Measurements from ENCODE around the gene TYW1. TPM values are rescaled to one million over a fixed set of nuclear protein-coding genes. Genes with fewer than 3 reads are reported as not detected.

The TYW1 gene
- total and polyA plus RNA-seq, 2 of the 8 experiments (the other 6 are each of a cell fraction or from before 2014, with no cell fraction given) = 8.8 to 16.2 TPM

DNA sequence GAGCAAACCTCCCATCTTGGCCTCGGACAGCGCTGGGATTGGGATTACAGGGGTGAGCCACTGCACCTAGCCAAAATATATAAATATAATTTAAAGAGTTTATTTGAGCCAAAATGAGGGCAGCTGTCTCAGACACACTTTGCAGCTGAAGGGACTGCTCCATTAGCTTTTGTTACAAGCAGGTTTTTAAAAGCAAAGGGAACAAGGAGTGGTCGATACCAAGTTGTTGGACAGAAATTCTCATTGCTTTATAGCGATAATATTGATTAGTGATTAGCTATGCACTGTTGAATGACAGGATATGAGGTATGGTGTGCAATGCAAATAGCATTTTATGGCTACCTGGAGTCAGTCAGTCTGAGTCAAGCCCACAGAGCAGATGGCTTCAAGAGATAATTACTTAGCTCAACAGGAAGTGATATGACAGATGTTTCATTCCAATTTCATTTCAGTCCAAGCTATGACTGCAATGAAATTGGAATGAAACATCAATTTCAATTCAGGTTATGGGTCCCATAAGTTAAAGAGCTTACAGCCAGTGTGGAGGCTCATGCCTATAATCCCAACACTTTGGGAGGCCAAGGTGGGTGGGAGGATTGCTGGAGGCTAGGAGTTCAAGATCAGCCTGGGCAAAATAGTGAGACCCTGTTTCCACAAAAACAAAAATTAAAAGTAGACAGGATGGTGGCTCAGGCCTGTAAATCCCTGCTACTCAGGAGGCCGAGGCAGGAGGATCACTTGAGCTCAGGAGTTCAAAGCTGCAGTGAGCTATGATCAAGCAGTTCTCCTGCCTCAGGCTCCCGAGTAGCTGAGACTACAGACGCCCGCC is 23.1 kb downstream of the TYW1 start:
- H3K56ac ChIP-seq (replicated peaks; ENCODE audit: insufficient read length, low read depth, low read length) = no peak overlapping the region
- H4K5ac ChIP-seq (ENCODE audit: insufficient read length, low read depth, low read length) = no peak overlapping the region
- H3K9me3 ChIP-seq (ENCODE audit: insufficient read depth in 2 of 2, low read depth in 1 of 2, low read length in 1 of 2) = no peaks in the 10 kb centered on the region
- H2BK5ac ChIP-seq (ENCODE audit: low read depth, low read length) = no peak overlapping the region
- ChIA-PET POLR2A (ENCODE audit: partially characterized antibody) (interaction anchor here (0.9 kb wide), 1 partner anchor 13 kb away, joined by 3 read pairs; no protein-coding TSS in a partner anchor), CTCF (ENCODE audit: partially characterized antibody) (interaction anchor here (1.8 kb wide), 1 partner anchor 21 kb away, joined by 8 read pairs; no protein-coding TSS in a partner anchor)
- H4K8ac ChIP-seq (ENCODE audit: extremely low read depth, insufficient read depth, low read length) = no peak overlapping the region
- H3K36me3 ChIP-seq (ENCODE audit: control insufficient read depth in 2 of 4, insufficient read depth in 4 of 4, low read length in 3 of 4) = peaks cover 7 to 30% (median 15%) of the 10 kb centered on the region in 4 experiments; a peak in 6 of 8 replicates
- no peak overlapping the region for H3K9ac ChIP-seq (replicated peaks in 1 of 4; ENCODE audit: extremely low read depth in 1 of 4, low read depth in 3 of 4, low read length in 3 of 4)
- FAIRE-seq (no peak), DNase-seq (ENCODE audit: low read depth in 1 of 2, low spot score in 2 of 2) (no peak)
- no peak overlapping the region for H3K4ac ChIP-seq (replicated peaks; ENCODE audit: insufficient read length, low read depth, low read length)
- H2BK120ac ChIP-seq (replicated peaks; ENCODE audit: low read depth, low read length) = no peak overlapping the region
- H4K20me1 ChIP-seq (replicated peaks in 1 of 2; ENCODE audit: control insufficient read depth in 1 of 2, insufficient read depth in 2 of 2, low read length in 2 of 2) = peaks cover 0 to 2% of the 10 kb centered on the region in 2 experiments
- no peak overlapping the region for H3K4me3 ChIP-seq (ENCODE audit: extremely low read depth in 1 of 4, insufficient read depth in 2 of 4, low read depth in 3 of 4, low read length in 4 of 4)
- no peaks in the 10 kb centered on the region for H3K23me2 ChIP-seq (ENCODE audit: low read depth, low read length)
- no peak overlapping the region for H2AFZ ChIP-seq (ENCODE audit: low read length)
- 81% methylated on average over 8 of the region's 8 CpGs; no CpG with 5 or more reads in 1 of the 2 experiments for WGBS, 2 experiments (ENCODE audit: extremely low coverage in 1 of 2, insufficient coverage in 1 of 2, insufficient read length in 1 of 2, insufficient replicate concordance in 2 of 2, low coverage in 1 of 2, low lambda C conversion rate in 2 of 2, missing lambda C conversion rate in 1 of 2)
- TF ChIP-seq RBBP5 (IDR thresholded peaks at IDR 0.05; ENCODE audit: borderline replicate concordance, low read depth, low read length) = no peak
- no peak for TF ChIP-seq RNF2 (IDR thresholded peaks at IDR 0.05; ENCODE audit: borderline replicate concordance, low read depth, low read length, missing control alignments, poor library complexity, severe bottlenecking)
- TF ChIP-seq EP300 (IDR thresholded peaks at IDR 0.05; ENCODE audit: borderline replicate concordance in 1 of 2, low read depth in 2 of 2, low read length in 2 of 2) = no peak
- TF ChIP-seq, protein P1, sequence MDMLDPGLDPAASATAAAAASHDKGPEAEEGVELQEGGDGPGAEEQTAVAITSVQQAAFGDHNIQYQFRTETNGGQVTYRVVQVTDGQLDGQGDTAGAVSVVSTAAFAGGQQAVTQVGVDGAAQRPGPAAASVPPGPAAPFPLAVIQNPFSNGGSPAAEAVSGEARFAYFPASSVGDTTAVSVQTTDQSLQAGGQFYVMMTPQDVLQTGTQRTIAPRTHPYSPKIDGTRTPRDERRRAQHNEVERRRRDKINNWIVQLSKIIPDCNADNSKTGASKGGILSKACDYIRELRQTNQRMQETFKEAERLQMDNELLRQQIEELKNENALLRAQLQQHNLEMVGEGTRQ (IDR thresholded peaks at IDR 0.05; ENCODE audit: low read length) = no peak
- TF ChIP-seq RAD21 (IDR thresholded peaks at IDR 0.05 in 1 of 2, conservative IDR thresholded peaks at IDR 0.05 in 1 of 2; ENCODE audit: low read depth in 2 of 2, low read length in 2 of 2) = no peak
- no peak overlapping the region for H3K18ac ChIP-seq (ENCODE audit: extremely low read depth, low read length)
- H3K4me2 ChIP-seq (ENCODE audit: insufficient read depth in 1 of 2, low read depth in 2 of 2, low read length in 2 of 2) = no peak overlapping the region
- no peaks in the 10 kb centered on the region for H3K27me3 ChIP-seq (replicated peaks in 1 of 4; ENCODE audit: control insufficient read depth in 3 of 4, extremely low read depth in 1 of 4, insufficient read depth in 3 of 4, low read length in 3 of 4)
- H3K4me1 ChIP-seq (replicated peaks in 1 of 4; ENCODE audit: control insufficient read depth in 3 of 4, insufficient read depth in 4 of 4, low read length in 3 of 4) = no peaks in the 10 kb centered on the region
- H2AK5ac ChIP-seq (ENCODE audit: low read depth, low read length) = no peak overlapping the region
- H3K79me2 ChIP-seq (ENCODE audit: control insufficient read depth in 1 of 2, insufficient read depth in 2 of 2, low read length in 2 of 2) = no peaks in the 10 kb centered on the region
- no peak overlapping the region for H2BK12ac ChIP-seq (ENCODE audit: low read depth, low read length)
- H3K23ac ChIP-seq (ENCODE audit: insufficient read length) = no peak overlapping the region
- no peak overlapping the region for H4K91ac ChIP-seq (replicated peaks; ENCODE audit: insufficient read length, low read length)
- no peak overlapping the region for H2BK20ac ChIP-seq (ENCODE audit: low read length)
- no peak overlapping the region for H3K14ac ChIP-seq (ENCODE audit: insufficient read length)
- H3K79me1 ChIP-seq (ENCODE audit: low read depth, low read length) = peaks cover 2% of the 10 kb centered on the region; the same call in 1 of the 2 replicates
- H2BK15ac ChIP-seq (ENCODE audit: low read length) = no peak overlapping the region
- H3K27ac ChIP-seq (ENCODE audit: low read depth, low read length) = no peak overlapping the region

Measured in H1 (cell line).